Muscle of back (tissue), 11 donors: ENCODE measurements around the gene NDUFV1. TPM values are rescaled to one million over a fixed set of nuclear protein-coding genes. Genes with fewer than 3 reads are reported as not detected.
"Not testable (repeated sequence)": the region's sequence is repeated elsewhere in the genome, so short reads cannot be mapped to it uniquely, and the experiment has no call there.

ENCODE experiments used
- DNase-seq, 3 donors: peaks; one replicate each; pipeline versions ENCODE4 v3.0.0 to v3.0.0-alpha.2; 2013
- polyA plus RNA-seq, 10 donors: library from polyadenylated mRNA; unstranded; fragments of 120-200 nt; gene quantifications; one replicate each; pipeline ENCODE4 v1.2.1, GENCODE V29; 2013; ENCODE audit not compliant: insufficient read length in 10 of 10

The NDUFV1 gene
- polyA plus RNA-seq, 10 donors: 115 to 158 (median 134) TPM

GRCh38 chr11:67651976-67652781, 45.4 kb downstream of the NDUFV1 start:
- no peak for DNase-seq

- no peak for DNase-seq
Measured at GRCh38 chr11:67652965-67653845, 46.5 kb downstream of the NDUFV1 start.

GRCh38 chr11:67654225-67654624, 47.5 kb downstream of the NDUFV1 start:
- no peak for DNase-seq

- no peak for DNase-seq
Measured at GRCh38 chr11:67656278-67656922, 49.7 kb downstream of the NDUFV1 start.

- DNase-seq: no peak
Measured at GRCh38 chr11:67657300-67657699, 50.6 kb downstream of the NDUFV1 start.

GRCh38 chr11:67659651-67660165, 53.0 kb downstream of the NDUFV1 start:
- not testable (repeated sequence) for DNase-seq

- DNase-seq: not testable (repeated sequence)
Measured at GRCh38 chr11:67660752-67661151, 54.0 kb downstream of the NDUFV1 start.

Other genes starting within 250 kb of the NDUFV1 start
- 1 to 10 TPM; 1.7 to 3.8 (median 2.4) TPM for gene CLCF1, start 233.3 kb upstream of the NDUFV1 start, polyA plus RNA-seq
- 10 to 100 TPM in 3 of 10 donors, 1 to 10 TPM in 7; 7.7 to 13.4 (median 8.5) TPM for gene RAD9A, start 214.9 kb upstream of the NDUFV1 start, polyA plus RNA-seq
- 100 to 1,000 TPM in 8 of 10 donors, 10 to 100 TPM in 2; 95.8 to 132 (median 119) TPM for gene PPP1CA, start 205.1 kb upstream of the NDUFV1 start, polyA plus RNA-seq
- 10 to 100 TPM in 1 of 10 donors, 1 to 10 TPM in 9; 1.8 to 10.4 (median 4.6) TPM for gene TBC1D10C, start 202.9 kb upstream of the NDUFV1 start, polyA plus RNA-seq
- gene CARNS1, start 191.3 kb upstream of the NDUFV1 start, polyA plus RNA-seq: 10 to 100 TPM; 24.1 to 62.8 (median 48.3) TPM
- 10 to 100 TPM; 23.0 to 43.8 (median 34.0) TPM for gene RPS6KB2, start 178.4 kb upstream of the NDUFV1 start, polyA plus RNA-seq
- 1 to 10 TPM in 6 of 10 donors, under 1 TPM in 3, not detected in 1; 0.53 to 9.5 (median 1.2) TPM for gene PTPRCAP, start 169.3 kb upstream of the NDUFV1 start, polyA plus RNA-seq
- 10 to 100 TPM; 22.3 to 42.2 (median 29.3) TPM for gene CORO1B, start 163.5 kb upstream of the NDUFV1 start, polyA plus RNA-seq
- gene GPR152, start 154.2 kb upstream of the NDUFV1 start, polyA plus RNA-seq: not detected
- gene CABP4, start 151.6 kb upstream of the NDUFV1 start, polyA plus RNA-seq: 1 to 10 TPM in 4 of 10 donors, under 1 TPM in 6; 0.26 to 1.8 (median 0.94) TPM
- gene TMEM134, start 137.7 kb upstream of the NDUFV1 start, polyA plus RNA-seq: 10 to 100 TPM; 38.7 to 57.6 (median 46.3) TPM
- gene AIP, start 123.9 kb upstream of the NDUFV1 start, polyA plus RNA-seq: 10 to 100 TPM; 34.9 to 55.8 (median 43.7) TPM
- 1 to 10 TPM; 6.0 to 9.9 (median 8.3) TPM for gene PITPNM1, start 101.6 kb upstream of the NDUFV1 start, polyA plus RNA-seq
- 10 to 100 TPM; 14.2 to 21.3 (median 17.1) TPM for gene CDK2AP2, start 98.8 kb upstream of the NDUFV1 start, polyA plus RNA-seq
- gene CABP2, start 83.5 kb upstream of the NDUFV1 start, polyA plus RNA-seq: not detected
- 100 to 1,000 TPM; 207 to 370 (median 253) TPM for gene GSTP1, start 23.1 kb upstream of the NDUFV1 start, polyA plus RNA-seq
- 1 to 10 TPM; 2.3 to 5.5 (median 3.6) TPM for gene NUDT8, start 23.0 kb downstream of the NDUFV1 start, polyA plus RNA-seq
- gene TBX10, start 32.8 kb downstream of the NDUFV1 start, polyA plus RNA-seq: not detected
- gene ACY3, start 43.8 kb downstream of the NDUFV1 start, polyA plus RNA-seq: under 1 TPM in 8 of 10 donors, not detected in 2; 0.13 to 0.53 (median 0.37) TPM
- gene ALDH3B2, start 67.7 kb downstream of the NDUFV1 start, polyA plus RNA-seq: 10 to 100 TPM in 1 of 10 donors, 1 to 10 TPM in 1, under 1 TPM in 3, not detected in 5; 0.09 to 11.5 (median 0.39) TPM